ENCODE measurements around the gene KBTBD12.

- TF ChIP-seq POLR2AphosphoS5 (IDR thresholded peaks at IDR 0.05; ENCODE audit: low read depth, low read length) = no peak
- TF ChIP-seq TAF1 (IDR thresholded peaks at IDR 0.05; ENCODE audit: low read depth, low read length) = no peak
- TF ChIP-seq POLR2A (IDR thresholded peaks at IDR 0.05; ENCODE audit: low read depth, low read length) = no peak
- no peak for TF ChIP-seq SPI1 (IDR thresholded peaks at IDR 0.05; ENCODE audit: low read depth, low read length)
- no peak for TF ChIP-seq POU2F2 (IDR thresholded peaks at IDR 0.05; ENCODE audit: low read depth, low read length)
These were observed 46.9 kb downstream of the KBTBD12 start for GRCh38 chr3:127961963-127962362.

Measured in GM12891 (cell line).